ENCODE measurements around the gene KCNMA1. TPM values are rescaled to one million over a fixed set of nuclear protein-coding genes. Genes with fewer than 3 reads are reported as not detected.

The KCNMA1 gene
- total RNA-seq, 1 donor, result 77.8 TPM

- H3K36me3 ChIP-seq (ENCODE audit: insufficient read depth, low read length), result no peaks in the 10 kb centered on the region
- H3K4me2 ChIP-seq (ENCODE audit: insufficient read depth, low read length), result no peak overlapping the region
- H3K4me3 ChIP-seq (ENCODE audit: insufficient read depth, low read length), result no peak overlapping the region
- no peak for DNase-seq (ENCODE audit: insufficient read length, low spot score, missing footprints)
- no peak for TF ChIP-seq CTCF (IDR thresholded peaks at IDR 0.05; ENCODE audit: extremely low read depth, low read depth, low read length)
- H3K9me3 ChIP-seq (ENCODE audit: low read depth, low read length), result no peaks in the 10 kb centered on the region
- no peaks in the 10 kb centered on the region for H3K79me2 ChIP-seq (ENCODE audit: insufficient read depth, low read length)
- no peaks in the 10 kb centered on the region for H3K27me3 ChIP-seq (ENCODE audit: insufficient read depth, low read length)
- H3K27ac ChIP-seq (ENCODE audit: low read depth, low read length), result no peak overlapping the region
- H4K20me1 ChIP-seq (ENCODE audit: insufficient read depth, low read length), result no peaks in the 10 kb centered on the region
- H3K4me1 ChIP-seq (ENCODE audit: insufficient read depth, low read length), result no peaks in the 10 kb centered on the region
- H2AFZ ChIP-seq (ENCODE audit: low read length), result no peak overlapping the region
Observed at GRCh38 chr10:77027576-77027975, 610.0 kb downstream of the KCNMA1 start.

GRCh38 chr10:77027141-77027540 is 610.5 kb downstream of the KCNMA1 start:
- H3K4me1 ChIP-seq (ENCODE audit: insufficient read depth, low read length), result no peaks in the 10 kb centered on the region
- no peak overlapping the region for H2AFZ ChIP-seq (ENCODE audit: low read length)
- no peak overlapping the region for H3K27ac ChIP-seq (ENCODE audit: low read depth, low read length)
- no peak overlapping the region for H3K4me3 ChIP-seq (ENCODE audit: insufficient read depth, low read length)
- H3K79me2 ChIP-seq (ENCODE audit: insufficient read depth, low read length), result no peaks in the 10 kb centered on the region
- no peaks in the 10 kb centered on the region for H3K27me3 ChIP-seq (ENCODE audit: insufficient read depth, low read length)
- H3K9me3 ChIP-seq (ENCODE audit: low read depth, low read length), result no peaks in the 10 kb centered on the region
- H4K20me1 ChIP-seq (ENCODE audit: insufficient read depth, low read length), result no peaks in the 10 kb centered on the region
- no peaks in the 10 kb centered on the region for H3K36me3 ChIP-seq (ENCODE audit: insufficient read depth, low read length)
- TF ChIP-seq CTCF (IDR thresholded peaks at IDR 0.05; ENCODE audit: extremely low read depth, low read depth, low read length), result no peak
- H3K4me2 ChIP-seq (ENCODE audit: insufficient read depth, low read length), result no peak overlapping the region
- DNase-seq (ENCODE audit: insufficient read length, low spot score, missing footprints), result no peak

- no peaks in the 10 kb centered on the region for H3K79me2 ChIP-seq (ENCODE audit: insufficient read depth, low read length)
- no peak overlapping the region for H3K4me2 ChIP-seq (ENCODE audit: insufficient read depth, low read length)
- no peaks in the 10 kb centered on the region for H4K20me1 ChIP-seq (ENCODE audit: insufficient read depth, low read length)
- H3K27ac ChIP-seq (ENCODE audit: low read depth, low read length), result no peak overlapping the region
- no peak for TF ChIP-seq CTCF (IDR thresholded peaks at IDR 0.05; ENCODE audit: extremely low read depth, low read depth, low read length)
- H3K4me3 ChIP-seq (ENCODE audit: insufficient read depth, low read length), result no peak overlapping the region
- H3K4me1 ChIP-seq (ENCODE audit: insufficient read depth, low read length), result no peaks in the 10 kb centered on the region
- H3K9me3 ChIP-seq (ENCODE audit: low read depth, low read length), result no peaks in the 10 kb centered on the region
- DNase-seq (ENCODE audit: insufficient read length, low spot score, missing footprints), result no peak
- H3K36me3 ChIP-seq (ENCODE audit: insufficient read depth, low read length), result no peaks in the 10 kb centered on the region
- H3K27me3 ChIP-seq (ENCODE audit: insufficient read depth, low read length), result no peaks in the 10 kb centered on the region
- no peak overlapping the region for H2AFZ ChIP-seq (ENCODE audit: low read length)
Observed at GRCh38 chr10:77026148-77026547, 611.5 kb downstream of the KCNMA1 start.

- H3K27me3 ChIP-seq (ENCODE audit: insufficient read depth, low read length), result no peaks in the 10 kb centered on the region
- H3K27ac ChIP-seq (ENCODE audit: low read depth, low read length), result no peak overlapping the region
- no peak overlapping the region for H3K4me2 ChIP-seq (ENCODE audit: insufficient read depth, low read length)
- H4K20me1 ChIP-seq (ENCODE audit: insufficient read depth, low read length), result no peaks in the 10 kb centered on the region
- no peak overlapping the region for H3K4me3 ChIP-seq (ENCODE audit: insufficient read depth, low read length)
- no peak for TF ChIP-seq CTCF (IDR thresholded peaks at IDR 0.05; ENCODE audit: extremely low read depth, low read depth, low read length)
- DNase-seq (ENCODE audit: insufficient read length, low spot score, missing footprints), result no peak
- no peaks in the 10 kb centered on the region for H3K4me1 ChIP-seq (ENCODE audit: insufficient read depth, low read length)
- H3K9me3 ChIP-seq (ENCODE audit: low read depth, low read length), result no peaks in the 10 kb centered on the region
- H3K36me3 ChIP-seq (ENCODE audit: insufficient read depth, low read length), result no peaks in the 10 kb centered on the region
- no peak overlapping the region for H2AFZ ChIP-seq (ENCODE audit: low read length)
- H3K79me2 ChIP-seq (ENCODE audit: insufficient read depth, low read length), result no peaks in the 10 kb centered on the region
Observed at GRCh38 chr10:77024461-77024860, 613.1 kb downstream of the KCNMA1 start.

Data from osteoblast (primary cell).